GM13977 (cell line): ENCODE measurements around the gene MPPED1.

Experiments
- DNase-seq: peaks from one replicate; pipeline ENCODE4 v3.0.0; 2012; ENCODE audit warnings: low spot score
- in situ Hi-C: fragments of 300-500 bp; cut with MboI; formaldehyde crosslinking; loops from one replicate; pipeline ENCODE4 v1.12.0; 2022; ENCODE audit warnings: low sequenced_read_pairs, low pct_unique_long_range_greater_than_20kb, mixed read lengths, inconsistent platforms; ENCODE audit not compliant: unreplicated experiment
- TF ChIP-seq, protein P1 (sequence below): IDR thresholded peaks from 2 replicates; pipeline ENCODE4 v1.5.1; 2012; ENCODE audit warnings: mild to moderate bottlenecking, control low read depth; ENCODE audit not compliant: insufficient read depth; ENCODE audit errors: extremely low read depth, missing control alignments

The MPPED1 gene

DNA sequence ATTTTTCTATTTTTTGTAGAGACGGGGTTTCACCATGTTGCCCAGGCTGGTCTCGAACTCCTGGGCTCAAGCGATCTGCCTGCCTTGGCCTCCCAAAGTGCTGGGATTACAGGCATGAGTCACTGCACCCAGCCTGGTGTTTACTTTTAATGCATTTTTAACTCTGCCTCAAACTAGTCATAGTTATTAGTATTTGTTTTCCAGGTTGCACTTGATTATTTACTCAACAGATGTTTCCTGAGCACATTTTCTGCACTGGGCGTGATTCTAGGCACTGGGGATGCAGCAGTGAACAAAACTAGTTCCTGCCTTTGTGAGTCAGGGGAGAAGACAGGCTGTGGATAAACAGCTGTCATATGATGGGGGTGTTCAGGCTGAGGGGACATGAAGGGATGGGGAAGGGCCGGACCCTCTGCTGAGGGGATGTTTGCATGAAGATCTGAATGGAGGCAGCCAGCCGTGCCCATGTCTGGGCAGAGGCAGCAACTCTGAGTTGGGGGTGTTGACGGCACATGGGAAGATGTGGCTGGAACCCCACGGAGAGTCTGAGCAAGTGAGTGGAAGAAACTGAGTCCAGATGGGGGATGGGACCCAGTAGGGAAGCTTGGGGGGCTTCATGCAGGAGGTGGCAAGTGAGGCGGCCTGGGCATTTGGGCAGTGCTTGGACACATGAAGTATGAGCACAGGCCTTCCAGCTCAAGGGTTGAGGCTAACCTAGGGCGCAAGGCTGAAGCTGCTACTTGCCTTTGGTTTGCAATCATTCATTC, 34.4 kb downstream of the MPPED1 start:
- TF ChIP-seq, protein P1, sequence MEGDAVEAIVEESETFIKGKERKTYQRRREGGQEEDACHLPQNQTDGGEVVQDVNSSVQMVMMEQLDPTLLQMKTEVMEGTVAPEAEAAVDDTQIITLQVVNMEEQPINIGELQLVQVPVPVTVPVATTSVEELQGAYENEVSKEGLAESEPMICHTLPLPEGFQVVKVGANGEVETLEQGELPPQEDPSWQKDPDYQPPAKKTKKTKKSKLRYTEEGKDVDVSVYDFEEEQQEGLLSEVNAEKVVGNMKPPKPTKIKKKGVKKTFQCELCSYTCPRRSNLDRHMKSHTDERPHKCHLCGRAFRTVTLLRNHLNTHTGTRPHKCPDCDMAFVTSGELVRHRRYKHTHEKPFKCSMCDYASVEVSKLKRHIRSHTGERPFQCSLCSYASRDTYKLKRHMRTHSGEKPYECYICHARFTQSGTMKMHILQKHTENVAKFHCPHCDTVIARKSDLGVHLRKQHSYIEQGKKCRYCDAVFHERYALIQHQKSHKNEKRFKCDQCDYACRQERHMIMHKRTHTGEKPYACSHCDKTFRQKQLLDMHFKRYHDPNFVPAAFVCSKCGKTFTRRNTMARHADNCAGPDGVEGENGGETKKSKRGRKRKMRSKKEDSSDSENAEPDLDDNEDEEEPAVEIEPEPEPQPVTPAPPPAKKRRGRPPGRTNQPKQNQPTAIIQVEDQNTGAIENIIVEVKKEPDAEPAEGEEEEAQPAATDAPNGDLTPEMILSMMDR: no peak
- no peak for DNase-seq
- in situ Hi-C loops: no loop called here

DNA sequence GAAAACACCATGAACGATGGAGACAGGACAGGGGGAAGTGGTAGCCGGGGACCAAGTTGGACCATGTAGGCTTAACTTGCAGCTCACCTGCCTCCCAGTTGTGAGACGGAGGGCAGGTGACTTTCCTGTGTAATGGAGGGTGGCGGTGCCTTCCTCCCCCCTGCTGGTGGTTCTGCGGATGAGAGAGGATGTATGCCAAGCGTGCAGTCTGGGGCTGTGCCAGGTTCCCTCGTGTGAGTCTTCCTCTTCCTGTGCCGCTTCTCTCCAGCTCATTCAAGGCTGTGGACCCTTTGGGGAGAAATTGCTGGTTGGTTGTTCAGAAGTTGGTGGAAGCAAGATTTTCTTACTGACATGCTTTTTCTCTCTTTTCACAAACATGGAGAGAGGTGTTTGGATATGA, 35.1 kb downstream of the MPPED1 start:
- in situ Hi-C loops: no loop called here
- no peak for DNase-seq
- TF ChIP-seq, protein P1: no peak

DNA sequence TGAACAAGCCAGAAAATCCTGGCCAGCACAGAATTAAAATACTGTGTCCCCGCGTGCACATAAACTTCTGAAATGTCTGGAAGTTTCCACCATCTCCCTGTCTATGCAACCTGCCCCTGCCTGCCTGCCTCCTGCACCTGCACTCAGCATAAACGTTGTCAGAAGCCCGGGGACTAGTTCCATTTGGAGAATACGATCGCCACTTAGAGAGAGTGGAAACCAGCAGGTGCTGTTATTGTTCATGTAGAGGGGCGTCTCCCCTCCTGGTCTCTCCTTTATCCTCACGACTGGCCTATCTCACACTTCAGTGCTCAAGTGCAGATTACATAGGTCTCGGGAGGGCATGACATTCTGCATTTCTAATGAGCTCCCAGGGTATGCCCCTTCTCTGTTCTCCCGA, 35.6 kb downstream of the MPPED1 start:
- TF ChIP-seq, protein P1: no peak
- no peak for DNase-seq
- in situ Hi-C loops: no loop called here

DNA sequence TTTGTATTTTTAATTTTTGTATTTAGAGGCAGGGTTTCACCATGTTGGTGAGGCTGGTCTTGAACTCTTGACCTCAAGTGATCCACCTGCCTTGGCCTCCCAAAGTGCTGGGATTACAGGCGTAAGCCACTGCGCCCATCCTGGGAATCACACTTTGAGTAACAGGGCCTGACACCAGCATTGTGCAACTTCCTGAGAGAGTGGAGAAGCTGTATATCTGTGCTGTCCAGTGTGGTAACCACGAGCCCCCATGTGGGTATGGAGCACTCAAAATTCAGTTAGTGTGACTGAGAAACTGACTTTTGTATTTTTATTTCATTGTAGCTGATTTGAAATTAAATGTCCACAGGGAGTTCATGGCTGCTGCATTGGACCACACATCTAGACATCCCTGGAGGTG, 36.2 kb downstream of the MPPED1 start:
- TF ChIP-seq, protein P1: no peak
- in situ Hi-C loops: no loop called here
- DNase-seq: no peak

DNA sequence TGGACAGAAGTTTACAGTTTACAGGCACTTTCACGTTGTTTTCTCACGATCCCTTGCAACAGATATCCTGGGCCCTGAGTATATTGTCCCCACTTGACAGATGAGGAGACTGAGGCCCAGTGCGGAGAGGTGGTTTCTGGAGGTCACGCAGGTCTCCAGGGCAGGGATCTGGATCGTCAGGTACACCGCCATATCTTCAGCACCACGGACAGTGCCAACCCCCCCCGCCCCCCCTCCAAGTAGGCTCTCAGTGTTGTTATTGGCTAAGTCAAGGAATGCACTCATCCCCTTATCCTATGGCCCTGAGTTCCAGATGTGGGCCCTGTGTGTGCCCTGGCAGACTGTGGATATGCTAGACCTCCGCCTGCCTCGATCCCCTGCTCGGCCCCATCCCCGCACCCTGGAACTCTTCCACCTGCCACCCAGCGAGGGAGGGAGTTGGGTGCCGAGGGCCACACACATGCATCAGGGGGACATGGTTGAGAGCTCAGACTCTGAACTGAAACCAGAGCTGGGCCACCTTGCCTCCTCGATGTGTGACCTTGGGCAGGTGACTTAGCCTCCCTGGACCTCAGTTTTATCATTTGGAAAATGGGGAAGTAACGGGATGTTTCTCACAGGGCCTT, 37.5 kb downstream of the MPPED1 start:
- in situ Hi-C loops: no loop called here
- no peak for DNase-seq
- TF ChIP-seq, protein P1: no peak

DNA sequence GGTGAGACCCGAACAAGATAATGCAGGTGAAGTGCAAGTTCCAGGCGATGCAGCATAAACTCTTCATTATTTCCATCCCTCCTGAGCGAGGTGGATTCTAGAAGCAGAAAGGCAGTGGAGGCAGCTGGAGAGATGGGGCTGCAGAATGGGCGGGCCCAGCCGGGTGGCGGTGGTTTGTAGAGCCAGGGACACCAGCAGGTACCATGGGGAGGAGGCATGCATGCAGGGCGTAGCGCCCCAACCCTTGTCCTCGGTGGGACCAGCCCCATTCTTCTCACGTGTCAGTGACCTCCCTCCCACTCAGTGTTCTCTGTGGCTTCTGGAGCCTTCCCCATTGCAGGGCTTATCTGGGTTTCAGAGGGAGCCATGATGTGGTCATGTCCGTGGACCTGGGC, 38.0 kb downstream of the MPPED1 start:
- in situ Hi-C loops: no loop called here
- TF ChIP-seq, protein P1: no peak
- no peak for DNase-seq
